GM12872 (cell line): Measurements from ENCODE around the gene P2RY8.

Experiments used
- TF ChIP-seq, protein P1 (sequence below): IDR thresholded peaks from 3 replicates; pipeline ENCODE4 v1.5.1; 2011; ENCODE audit warnings: low read depth, mild to moderate bottlenecking, low read length, moderate library complexity; ENCODE audit not compliant: insufficient read depth

The P2RY8 gene

DNA sequence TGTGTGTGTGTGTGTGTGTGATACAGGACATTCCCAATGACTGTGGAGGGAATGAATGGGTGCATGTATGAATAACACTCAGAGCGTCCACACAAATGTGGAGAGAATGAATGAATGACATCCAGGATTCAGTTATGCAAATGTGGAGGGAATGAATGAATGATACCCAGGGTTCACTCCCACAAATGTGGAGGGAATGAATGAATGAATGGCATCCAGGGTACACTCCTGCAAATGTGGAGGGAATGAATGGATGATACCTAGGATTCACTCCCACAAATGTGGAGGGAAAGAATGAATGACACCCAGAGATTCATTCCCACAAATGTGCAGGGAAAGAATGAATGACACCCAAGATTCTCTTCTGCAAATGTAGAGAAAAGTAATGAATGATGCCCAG, 48.2 kb downstream of the P2RY8 start:
- TF ChIP-seq, protein P1, sequence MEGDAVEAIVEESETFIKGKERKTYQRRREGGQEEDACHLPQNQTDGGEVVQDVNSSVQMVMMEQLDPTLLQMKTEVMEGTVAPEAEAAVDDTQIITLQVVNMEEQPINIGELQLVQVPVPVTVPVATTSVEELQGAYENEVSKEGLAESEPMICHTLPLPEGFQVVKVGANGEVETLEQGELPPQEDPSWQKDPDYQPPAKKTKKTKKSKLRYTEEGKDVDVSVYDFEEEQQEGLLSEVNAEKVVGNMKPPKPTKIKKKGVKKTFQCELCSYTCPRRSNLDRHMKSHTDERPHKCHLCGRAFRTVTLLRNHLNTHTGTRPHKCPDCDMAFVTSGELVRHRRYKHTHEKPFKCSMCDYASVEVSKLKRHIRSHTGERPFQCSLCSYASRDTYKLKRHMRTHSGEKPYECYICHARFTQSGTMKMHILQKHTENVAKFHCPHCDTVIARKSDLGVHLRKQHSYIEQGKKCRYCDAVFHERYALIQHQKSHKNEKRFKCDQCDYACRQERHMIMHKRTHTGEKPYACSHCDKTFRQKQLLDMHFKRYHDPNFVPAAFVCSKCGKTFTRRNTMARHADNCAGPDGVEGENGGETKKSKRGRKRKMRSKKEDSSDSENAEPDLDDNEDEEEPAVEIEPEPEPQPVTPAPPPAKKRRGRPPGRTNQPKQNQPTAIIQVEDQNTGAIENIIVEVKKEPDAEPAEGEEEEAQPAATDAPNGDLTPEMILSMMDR = no peak

DNA sequence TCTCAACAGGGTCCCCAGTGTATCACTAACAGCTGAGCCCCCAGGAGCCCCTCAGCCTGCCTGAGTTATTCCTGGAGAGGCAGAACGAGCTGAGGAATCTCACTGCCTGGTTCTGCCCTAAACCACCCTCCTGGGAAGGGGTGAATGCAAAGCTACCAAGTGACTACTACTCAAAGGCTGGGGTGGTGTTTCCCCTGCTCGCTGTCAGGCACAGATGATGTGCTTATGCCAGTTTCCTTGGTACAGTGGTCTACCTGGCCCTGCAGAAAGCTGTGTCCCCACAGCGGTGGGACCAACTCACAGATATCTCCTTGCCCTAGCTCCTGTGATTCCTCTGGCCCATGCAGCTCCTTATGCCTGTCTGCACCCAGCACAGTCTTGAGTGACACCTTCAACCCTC, 48.8 kb downstream of the P2RY8 start:
- TF ChIP-seq, protein P1 = no peak

DNA sequence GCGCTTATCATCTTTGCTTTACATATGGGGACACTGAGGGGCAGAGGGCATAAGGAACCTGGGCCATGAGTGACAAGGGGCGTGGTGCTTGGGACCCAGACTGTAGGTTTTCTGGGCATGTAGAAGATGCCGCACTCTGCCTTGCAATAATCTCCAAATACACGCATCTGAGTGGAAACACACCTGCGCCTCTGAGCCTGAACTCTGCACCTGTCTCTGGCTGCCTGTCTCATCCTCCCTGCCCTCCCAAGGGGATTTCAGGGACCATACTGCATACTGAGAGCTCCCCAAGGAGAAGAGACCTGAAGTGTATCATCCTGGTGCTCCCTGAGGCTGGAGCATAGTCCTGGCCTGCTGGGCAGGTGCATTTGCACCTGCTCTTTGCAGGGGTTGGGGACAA, 49.6 kb downstream of the P2RY8 start:
- TF ChIP-seq, protein P1 = no peak

DNA sequence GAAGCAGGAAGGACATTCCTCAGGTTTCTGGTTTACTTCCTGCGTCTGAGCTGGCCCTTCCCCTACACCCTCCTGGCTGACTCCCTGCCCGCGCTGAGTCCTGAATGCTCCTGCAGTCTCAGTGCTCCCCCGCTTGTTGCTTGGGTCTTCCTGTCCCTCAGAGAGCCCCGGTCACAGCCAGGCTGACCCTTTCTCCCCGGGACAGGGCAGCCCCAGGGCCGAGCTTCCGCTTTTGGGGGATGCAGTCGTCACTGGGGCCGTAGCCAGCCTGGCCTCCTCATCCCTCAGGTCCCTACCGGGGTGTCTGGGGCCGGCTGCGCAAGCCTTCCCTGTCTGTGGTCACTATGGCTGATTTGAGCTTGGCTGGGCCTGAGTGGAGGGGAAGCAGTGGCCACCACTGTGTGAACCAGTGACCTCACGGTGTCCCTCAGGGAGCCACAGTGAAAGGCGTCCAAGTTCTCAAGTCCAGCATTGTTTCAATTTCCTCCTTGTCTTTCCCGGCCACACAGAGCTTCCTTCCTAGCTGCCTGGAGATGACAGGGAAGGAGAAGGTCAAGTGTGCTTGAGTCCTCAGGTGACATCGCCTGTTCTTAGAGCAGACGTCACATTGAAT, 50.1 kb downstream of the P2RY8 start:
- TF ChIP-seq, protein P1 = no peak

DNA sequence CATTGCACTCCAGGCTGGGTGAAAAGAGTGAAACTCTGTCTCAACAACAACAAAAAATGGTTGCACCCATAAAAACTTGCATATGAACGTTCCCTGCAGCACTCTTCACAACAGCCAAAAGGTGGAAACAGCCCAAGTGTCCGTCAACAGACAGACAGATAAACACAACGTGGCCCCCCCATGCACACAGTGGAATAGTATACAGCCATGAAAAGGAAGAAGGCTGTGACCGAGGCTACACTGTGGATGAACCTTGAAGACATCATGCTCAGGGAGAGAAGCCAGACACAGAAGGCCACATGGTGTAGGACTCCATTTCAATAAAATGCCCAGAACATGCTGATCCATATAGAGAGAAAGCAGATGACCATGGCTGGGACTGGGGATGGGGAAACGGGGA, 50.8 kb downstream of the P2RY8 start:
- TF ChIP-seq, protein P1 = no peak

DNA sequence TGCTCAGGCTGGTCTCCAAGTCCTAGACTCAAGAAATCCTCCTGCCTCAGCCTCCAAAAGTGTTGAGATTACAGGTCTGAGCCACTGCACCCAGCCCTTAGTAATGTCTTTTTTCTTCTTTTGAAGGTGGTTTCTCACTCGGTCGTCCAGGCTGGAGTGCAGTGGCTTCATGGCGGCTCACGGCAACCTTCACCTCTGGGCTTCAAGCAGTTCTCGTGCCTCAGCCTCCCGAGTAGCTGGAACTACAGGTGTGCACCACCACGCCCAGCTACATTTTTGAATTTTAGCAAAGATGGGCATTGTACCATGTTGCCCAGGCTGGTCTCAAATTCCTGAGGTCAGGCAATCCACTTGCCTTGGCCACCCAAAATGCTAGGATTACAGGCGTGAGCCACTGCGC, 52.0 kb downstream of the P2RY8 start:
- TF ChIP-seq, protein P1 = no peak

DNA sequence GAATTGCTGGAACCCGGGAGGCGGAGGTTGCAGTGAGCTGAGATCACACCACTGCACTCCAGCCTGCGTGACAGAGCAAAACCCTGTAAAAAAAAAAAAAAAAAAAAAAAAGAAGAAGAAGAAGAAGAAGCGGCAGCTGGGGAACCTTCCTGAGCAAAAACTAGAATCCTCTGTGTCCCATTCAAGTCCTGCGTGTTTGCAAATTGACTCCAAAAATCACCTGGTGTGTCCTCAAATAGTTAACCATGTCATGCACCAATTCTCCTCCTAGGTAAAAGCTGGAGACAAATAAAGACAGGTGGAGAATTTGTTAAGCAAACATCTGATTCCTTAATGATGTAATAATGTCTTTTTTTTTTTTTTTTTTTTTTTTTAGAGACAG, 52.4 kb downstream of the P2RY8 start:
- TF ChIP-seq, protein P1 = no peak
